HCT116 (cell line): ENCODE measurements around the gene SYNJ2.

Experiments used
- FOSL1 ChIP-seq: IDR thresholded peaks from 2 replicates; pipeline ENCODE4 v1.6.1; 2012; ENCODE audit warnings: low read depth
- JUND ChIP-seq: IDR thresholded peaks from 2 replicates; pipeline ENCODE4 v1.6.1; 2012
- POLR2A ChIP-seq: IDR thresholded peaks from 2 replicates; pipeline ENCODE4 v1.7.0; 2011; ENCODE audit warnings: borderline replicate concordance; ENCODE audit not compliant: insufficient read depth, insufficient read length; ENCODE audit errors: extremely low read depth
- POLR2AphosphoS5 ChIP-seq: IDR thresholded peaks from 2 replicates; pipeline ENCODE4 v1.6.1; 2011; ENCODE audit warnings: mild to moderate bottlenecking, low read depth, low read length, moderate library complexity
- RAD21 ChIP-seq: IDR thresholded peaks from 2 replicates; pipeline ENCODE4 v1.6.1; 2012; ENCODE audit warnings: low read depth, mild to moderate bottlenecking
- SP1 ChIP-seq: IDR thresholded peaks from 2 replicates; pipeline ENCODE4 v1.6.1; 2012; ENCODE audit warnings: low read depth
- ZNF274 ChIP-seq: fragments of 200-500 bp; sonication (Bioruptor generic); IDR thresholded peaks from 2 replicates; pipeline ENCODE4 v1.6.1; 2014; ENCODE audit warnings: mild to moderate bottlenecking, low read depth, low read length, inconsistent platforms
- TF ChIP-seq, protein P1 (sequence below), 3 experiments: fragments of 200-600 bp in 1 of 3; sonication (generic) in 1 of 3; IDR thresholded peaks in 2 of 3; conservative IDR thresholded peaks in 1 of 3; 2 replicates each; pipeline ENCODE4 v1.5.1; 2012 to 2017; ENCODE audit warnings: low read depth in 2 of 3, low read length in 2 of 3, antibody characterized with exemption in 1 of 3, borderline replicate concordance in 1 of 3, control low read depth in 1 of 3, mild to moderate bottlenecking in 1 of 3, mixed read lengths in 1 of 3, mixed run types in 1 of 3, moderate library complexity in 1 of 3; ENCODE audit not compliant: insufficient read depth in 1 of 3

DNA sequence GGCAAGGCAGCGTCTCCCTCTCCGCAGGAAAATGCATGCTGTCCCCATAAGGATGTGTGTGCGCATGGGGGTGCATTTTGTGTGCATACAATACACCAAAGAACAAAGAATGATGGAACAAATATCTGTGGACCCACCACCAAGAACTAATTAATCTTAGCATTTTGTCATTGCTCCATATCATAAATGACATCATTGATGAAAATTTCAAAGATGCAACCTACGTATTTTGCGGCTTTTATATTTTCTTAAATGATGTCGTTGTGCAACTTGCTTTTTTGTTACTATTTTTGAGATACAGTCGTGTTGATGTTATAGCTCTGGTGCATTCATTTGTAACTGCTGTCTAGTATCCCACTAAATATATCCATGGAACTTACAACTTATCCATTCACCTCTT is 96.7 kb downstream of the SYNJ2 start:
- TF ChIP-seq, protein P1, sequence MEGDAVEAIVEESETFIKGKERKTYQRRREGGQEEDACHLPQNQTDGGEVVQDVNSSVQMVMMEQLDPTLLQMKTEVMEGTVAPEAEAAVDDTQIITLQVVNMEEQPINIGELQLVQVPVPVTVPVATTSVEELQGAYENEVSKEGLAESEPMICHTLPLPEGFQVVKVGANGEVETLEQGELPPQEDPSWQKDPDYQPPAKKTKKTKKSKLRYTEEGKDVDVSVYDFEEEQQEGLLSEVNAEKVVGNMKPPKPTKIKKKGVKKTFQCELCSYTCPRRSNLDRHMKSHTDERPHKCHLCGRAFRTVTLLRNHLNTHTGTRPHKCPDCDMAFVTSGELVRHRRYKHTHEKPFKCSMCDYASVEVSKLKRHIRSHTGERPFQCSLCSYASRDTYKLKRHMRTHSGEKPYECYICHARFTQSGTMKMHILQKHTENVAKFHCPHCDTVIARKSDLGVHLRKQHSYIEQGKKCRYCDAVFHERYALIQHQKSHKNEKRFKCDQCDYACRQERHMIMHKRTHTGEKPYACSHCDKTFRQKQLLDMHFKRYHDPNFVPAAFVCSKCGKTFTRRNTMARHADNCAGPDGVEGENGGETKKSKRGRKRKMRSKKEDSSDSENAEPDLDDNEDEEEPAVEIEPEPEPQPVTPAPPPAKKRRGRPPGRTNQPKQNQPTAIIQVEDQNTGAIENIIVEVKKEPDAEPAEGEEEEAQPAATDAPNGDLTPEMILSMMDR (IDR thresholded peaks at IDR 0.05 in 2 of 3, conservative IDR thresholded peaks at IDR 0.05 in 1 of 3; ENCODE audit: borderline replicate concordance in 1 of 3, insufficient read depth in 1 of 3, low read depth in 2 of 3, low read length in 2 of 3) = no peak
- no peak for TF ChIP-seq FOSL1
- no peak for TF ChIP-seq POLR2A
- no peak for TF ChIP-seq POLR2AphosphoS5
- no peak for TF ChIP-seq RAD21
- TF ChIP-seq ZNF274 = no peak
- TF ChIP-seq SP1 = no peak
- TF ChIP-seq JUND = no peak
